Measurements from ENCODE around the gene MMP21.

DNA sequence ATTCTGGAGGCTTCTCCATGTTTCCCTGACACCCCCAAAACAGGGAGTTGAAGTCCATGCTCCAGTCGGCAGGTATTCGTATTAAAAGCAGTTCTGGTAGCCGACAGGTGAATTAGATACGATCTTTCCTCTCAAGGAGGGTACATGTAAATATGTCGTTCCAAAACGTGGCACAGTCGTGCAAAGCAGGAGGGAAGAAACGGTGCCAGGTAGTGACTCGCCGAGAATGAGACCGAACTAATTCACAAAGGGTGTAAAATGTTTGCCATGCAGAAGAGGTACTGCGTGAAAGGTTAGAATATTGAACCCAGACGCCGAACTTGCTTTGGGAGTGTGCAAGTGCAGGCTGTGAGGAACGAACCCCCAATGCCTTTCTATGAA is 55.6 kb downstream of the MMP21 start:
- TF ChIP-seq CTCF (conservative IDR thresholded peaks at IDR 0.05; ENCODE audit: low read depth in 2 of 2) (no peak), REST (IDR thresholded peaks at IDR 0.05; ENCODE audit: unreplicated experiment) (no peak), POLR2AphosphoS5 (IDR thresholded peaks at IDR 0.05; ENCODE audit: low read depth) (no peak), EZH2phosphoT487 (IDR thresholded peaks at IDR 0.05; ENCODE audit: unreplicated experiment) (no peak), STAT1 (IDR thresholded peaks at IDR 0.05; ENCODE audit: unreplicated experiment) (no peak), EZH2 (IDR thresholded peaks at IDR 0.05; ENCODE audit: low read depth, unreplicated experiment) (no peak), NANOG (IDR thresholded peaks at IDR 0.05; ENCODE audit: borderline replicate concordance) (no peak), ZNF331 (CRISPR knock-in tag; IDR thresholded peaks at IDR 0.05; ENCODE audit: low read depth) (no peak), ZNF114 (CRISPR knock-in tag; IDR thresholded peaks at IDR 0.05) (no peak), CREB1 (CRISPR knock-in tag; IDR thresholded peaks at IDR 0.05; ENCODE audit: low read depth) (no peak)
